Activated naive CD4-positive, alpha-beta T cell treated with anti-CD3 and anti-CD28 coated beads, Interleukin-2, amount 10 ng/mL, durations not matched to agents 7 days and 5 days (primary cell): Measurements from ENCODE around the gene LPCAT4.
A peak's percentile ranks its signal among the peaks of the same experiment; 100 is the strongest.

Experiments
- CTCF ChIA-PET: fragments of 350-600 bp; sonication (Branson Sonifier 250); formaldehyde crosslinking; loops from one replicate; lab custom pipeline; 2021; ENCODE audit warnings: antibody characterized with exemption; lab: Charles Lee
- DNase-seq: peaks from one replicate; pipeline ENCODE4 v3.0.0-alpha.2; 2020
- H3K27ac Mint-ChIP-seq: one replicate; pipeline ENCODE4 v1.8.0; 2021; ENCODE audit warnings: mild to moderate bottlenecking, moderate library complexity, mixed read lengths
- H3K27me3 Mint-ChIP-seq: one replicate; pipeline ENCODE4 v1.8.0; 2021; ENCODE audit warnings: mild to moderate bottlenecking, mixed read lengths
- H3K36me3 Mint-ChIP-seq: one replicate; pipeline ENCODE4 v1.8.0; 2021; ENCODE audit warnings: mixed read lengths
- H3K4me1 Mint-ChIP-seq: one replicate; pipeline ENCODE4 v1.8.0; 2021; ENCODE audit warnings: mixed read lengths
- H3K4me3 Mint-ChIP-seq: one replicate; pipeline ENCODE4 v1.8.0; 2021; ENCODE audit warnings: mild to moderate bottlenecking, moderate library complexity, mixed read lengths
- H3K9me3 Mint-ChIP-seq: one replicate; pipeline ENCODE4 v1.8.0; 2021; ENCODE audit warnings: mixed read lengths

Gene LPCAT4

DNA sequence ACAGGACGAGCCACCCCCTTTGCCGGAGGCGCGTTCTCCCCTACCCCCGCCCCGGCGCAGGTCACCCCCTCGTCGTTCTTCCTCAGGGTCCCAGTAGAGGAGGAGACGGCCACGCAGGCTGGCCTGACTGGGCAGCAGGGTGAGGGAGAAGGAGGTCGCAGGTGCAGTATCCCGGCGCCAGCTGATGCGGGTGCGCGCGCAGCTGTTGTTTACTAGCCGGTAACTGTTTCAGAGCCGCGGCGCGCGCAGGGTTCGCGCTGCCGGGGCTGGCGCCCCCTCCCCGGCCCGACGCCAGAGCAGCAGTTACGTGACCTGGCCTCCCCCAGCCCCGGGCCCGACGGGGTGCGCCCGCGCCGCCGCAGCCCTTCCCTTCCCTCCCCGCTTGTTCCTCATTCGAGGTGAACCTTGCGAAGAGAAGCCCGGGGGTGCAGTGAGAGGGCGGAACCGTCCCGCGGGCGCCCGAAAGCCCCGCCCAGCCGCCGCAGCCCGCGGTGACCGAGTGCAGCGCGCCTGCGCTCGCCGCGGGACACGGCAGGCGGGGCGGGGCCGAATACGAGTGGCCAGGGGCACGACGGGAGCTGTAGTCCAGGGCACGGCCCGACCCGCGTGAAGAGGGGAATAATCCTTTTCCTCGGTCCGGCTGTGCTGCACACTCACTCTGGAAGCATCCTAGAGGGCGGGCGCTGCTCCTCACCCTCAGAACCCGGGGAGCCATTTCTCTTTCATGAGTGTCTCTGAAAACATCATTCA, 29.3 kb downstream of the LPCAT4 start, which contains the start of gene SLC12A6:
Gene SLC12A6, minus strand, starts transcription at position 225 of the 750 bp plus-strand sequence. CDS start 1,101 bp downstream, outside the sequence.
- CTCF ChIA-PET: interaction anchor here (0.8 to 2.2 kb wide), 3 partner anchors 9 to 97 kb away, joined by 4 to 10 read pairs (median 10); partner anchors contain the start of gene LPCAT4
- H3K27me3 Mint-ChIP-seq: peaks cover 5% of the 10 kb centered on the region
- peaks cover 27% of the 10 kb centered on the region for H3K36me3 Mint-ChIP-seq
- H3K4me3 Mint-ChIP-seq: peak within 1 kb of the TSS; percentile 98
- H3K4me1 Mint-ChIP-seq: peaks cover 62% of the 10 kb centered on the region
- peak within 1 kb of the TSS; percentile 93 for H3K27ac Mint-ChIP-seq
- no peaks in the 10 kb centered on the region for H3K9me3 Mint-ChIP-seq
- DNase-seq: peak; percentile 92

DNA sequence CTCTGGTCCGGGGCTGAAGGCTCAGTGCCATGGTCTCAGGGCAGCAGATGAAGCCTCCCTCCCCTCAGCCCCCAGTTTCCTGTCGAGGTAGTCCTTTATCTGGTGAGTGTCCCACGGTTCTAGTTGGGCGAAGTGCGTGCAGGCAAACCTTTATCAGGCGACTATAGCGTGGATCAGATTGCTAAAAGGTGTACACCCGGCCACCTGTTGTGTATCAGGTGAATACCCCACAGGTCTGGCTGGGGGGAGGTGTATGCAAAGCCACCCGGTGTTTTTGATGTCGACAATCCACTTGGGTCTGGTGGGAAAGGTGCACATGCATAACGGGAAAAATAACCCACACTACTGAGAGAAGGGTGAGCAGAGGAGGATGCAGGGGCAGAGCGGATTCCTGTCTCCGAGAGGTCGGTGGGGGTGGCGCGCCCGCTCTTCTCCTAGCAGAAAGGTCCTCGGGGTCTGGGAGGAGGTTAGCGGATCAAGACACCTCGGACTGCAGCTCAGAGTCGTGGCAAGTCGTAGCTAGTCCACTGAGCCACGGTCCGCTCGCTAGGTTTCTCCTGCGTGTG, 29.9 kb downstream of the LPCAT4 start:
- peaks cover 25% of the 10 kb centered on the region for H3K36me3 Mint-ChIP-seq
- H3K27me3 Mint-ChIP-seq: peaks cover 5% of the 10 kb centered on the region
- peak; percentile 49 for DNase-seq
- H3K9me3 Mint-ChIP-seq: no peaks in the 10 kb centered on the region
- H3K27ac Mint-ChIP-seq: peak overlapping the region; percentile 93
- CTCF ChIA-PET: interaction anchor here (0.8 kb wide), 1 partner anchor 30 kb away, joined by 4 read pairs; the partner anchor contains the start of gene LPCAT4
- H3K4me3 Mint-ChIP-seq: peak overlapping the region; percentile 98
- H3K4me1 Mint-ChIP-seq: peaks cover 65% of the 10 kb centered on the region

DNA sequence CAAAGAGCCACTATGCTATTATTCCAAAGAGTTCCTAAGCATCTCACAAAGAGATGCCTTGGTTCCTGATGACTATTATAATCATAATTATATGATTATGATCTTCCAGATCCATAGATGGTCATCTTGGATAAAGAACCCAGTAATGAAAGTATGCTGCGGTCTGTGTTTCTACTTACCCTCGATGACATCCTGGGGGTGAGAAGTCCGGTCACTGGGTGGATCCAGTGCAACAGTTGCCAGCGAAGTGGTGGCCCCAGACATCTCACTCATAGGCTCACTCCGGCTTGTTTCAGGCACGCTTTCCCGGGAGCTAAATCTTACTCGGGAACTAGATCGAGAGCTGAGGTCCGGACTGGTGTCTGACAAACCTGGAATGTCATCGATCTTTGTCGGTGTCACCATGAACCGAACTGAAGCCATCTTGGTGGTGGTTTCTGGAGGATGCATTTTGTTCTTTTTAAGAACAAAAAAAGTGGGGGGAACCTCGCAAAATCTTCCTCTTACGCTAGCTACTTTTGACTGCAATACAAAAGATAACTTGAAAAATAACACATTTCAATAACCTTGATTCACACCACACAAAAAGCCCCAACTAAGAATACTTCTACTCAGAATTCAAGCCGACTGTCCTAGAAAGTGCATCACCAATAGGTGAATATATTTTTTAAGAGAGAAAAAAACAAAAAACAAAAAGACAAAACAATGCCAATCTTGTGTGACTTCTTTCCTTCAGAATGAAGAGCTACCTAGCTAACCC, 30.6 kb downstream of the LPCAT4 start:
- peaks cover 64% of the 10 kb centered on the region for H3K4me1 Mint-ChIP-seq
- no peak for DNase-seq
- peaks cover 23% of the 10 kb centered on the region for H3K36me3 Mint-ChIP-seq
- H3K4me3 Mint-ChIP-seq: peak overlapping the region; percentile 98
- peaks cover 5% of the 10 kb centered on the region for H3K27me3 Mint-ChIP-seq
- H3K27ac Mint-ChIP-seq: peak overlapping the region; percentile 93
- CTCF ChIA-PET: interaction anchor here (0.8 to 1.6 kb wide), 5 partner anchors 10 to 95 kb away, joined by 3 to 6 read pairs (median 4); partner anchors contain the start of gene LPCAT4
- no peaks in the 10 kb centered on the region for H3K9me3 Mint-ChIP-seq

DNA sequence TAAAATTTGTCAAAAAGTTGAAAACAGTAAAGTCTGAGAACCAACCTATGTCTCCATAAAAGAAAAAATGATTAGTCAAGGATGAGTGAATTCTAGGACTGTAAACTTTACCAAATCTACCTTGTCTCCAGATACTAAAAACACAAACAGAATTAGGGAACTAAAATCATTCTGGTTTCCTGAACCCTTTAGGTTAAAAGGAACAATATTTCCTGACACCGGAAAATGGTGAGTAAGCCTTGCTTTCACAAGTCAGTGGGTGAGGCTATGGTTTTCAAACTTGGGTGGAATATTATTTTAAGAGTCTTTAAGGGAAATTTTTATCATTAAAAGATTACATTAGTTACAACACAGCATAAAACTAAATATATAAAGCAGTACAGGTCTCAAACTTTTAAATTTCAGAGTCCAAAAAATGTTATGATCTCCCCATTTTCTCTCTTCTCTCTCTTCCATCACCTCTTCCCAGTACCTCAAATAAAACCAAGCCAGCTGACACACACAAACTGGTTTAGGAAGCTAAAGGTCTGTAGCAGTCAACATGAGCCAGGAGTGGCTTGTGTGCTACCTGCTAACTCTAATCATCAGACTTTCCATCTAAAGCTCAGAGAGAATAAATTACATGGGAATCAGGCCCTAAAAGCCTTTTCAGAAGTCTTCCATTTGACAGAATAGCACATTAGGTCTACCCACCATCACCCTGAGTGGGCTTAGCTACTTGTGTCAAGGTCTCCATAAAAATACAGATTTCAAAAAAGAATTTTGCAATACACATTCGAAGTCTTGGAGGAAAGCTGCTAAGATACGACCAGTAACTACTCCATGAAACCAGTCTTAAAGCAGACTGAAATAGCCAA, 31.6 kb downstream of the LPCAT4 start:
- Mint-ChIP-seq H3K4me3 (peak overlapping the region; percentile 98), H3K27me3 (peaks cover 5% of the 10 kb centered on the region), H3K36me3 (peaks cover 23% of the 10 kb centered on the region), H3K4me1 (peaks cover 66% of the 10 kb centered on the region), H3K27ac (peak overlapping the region; percentile 93), H3K9me3 (no peaks in the 10 kb centered on the region)
- CTCF ChIA-PET: interaction anchor here (1.0 to 1.6 kb wide), 4 partner anchors 9 to 94 kb away, joined by 3 to 6 read pairs (median 4); partner anchors contain the start of gene LPCAT4
- DNase-seq: no peak

GRCh38 chr15:34334672-34335071, 32.3 kb downstream of the LPCAT4 start:
- CTCF ChIA-PET: no interaction called here
- Mint-ChIP-seq H3K36me3 (peaks cover 19% of the 10 kb centered on the region), H3K4me3 (peak overlapping the region; percentile 98), H3K4me1 (peaks cover 65% of the 10 kb centered on the region), H3K27ac (peak overlapping the region; percentile 93), H3K9me3 (no peaks in the 10 kb centered on the region), H3K27me3 (peaks cover 5% of the 10 kb centered on the region)
- no peak for DNase-seq

- peak overlapping the region; percentile 78 for H3K27ac Mint-ChIP-seq
- peaks cover 22% of the 10 kb centered on the region for H3K36me3 Mint-ChIP-seq
- no peak overlapping the region for H3K4me3 Mint-ChIP-seq
- H3K27me3 Mint-ChIP-seq: peaks cover 5% of the 10 kb centered on the region
- no peaks in the 10 kb centered on the region for H3K9me3 Mint-ChIP-seq
- DNase-seq: no peak
- CTCF ChIA-PET: no interaction called here
- H3K4me1 Mint-ChIP-seq: peaks cover 78% of the 10 kb centered on the region
Measured at GRCh38 chr15:34332553-34333120, 34.4 kb downstream of the LPCAT4 start.

- CTCF ChIA-PET: interaction anchor here (1.6 kb wide), 1 partner anchor 90 kb away, joined by 5 read pairs; no protein-coding TSS in a partner anchor
- peak overlapping the region; percentile 78 for H3K27ac Mint-ChIP-seq
- no peaks in the 10 kb centered on the region for H3K9me3 Mint-ChIP-seq
- H3K4me3 Mint-ChIP-seq: peak overlapping the region; percentile 1
- peaks cover 81% of the 10 kb centered on the region for H3K4me1 Mint-ChIP-seq
- H3K36me3 Mint-ChIP-seq: peaks cover 19% of the 10 kb centered on the region
- no peaks in the 10 kb centered on the region for H3K27me3 Mint-ChIP-seq
- no peak for DNase-seq
Measured at GRCh38 chr15:34331809-34332208, 35.2 kb downstream of the LPCAT4 start.

DNA sequence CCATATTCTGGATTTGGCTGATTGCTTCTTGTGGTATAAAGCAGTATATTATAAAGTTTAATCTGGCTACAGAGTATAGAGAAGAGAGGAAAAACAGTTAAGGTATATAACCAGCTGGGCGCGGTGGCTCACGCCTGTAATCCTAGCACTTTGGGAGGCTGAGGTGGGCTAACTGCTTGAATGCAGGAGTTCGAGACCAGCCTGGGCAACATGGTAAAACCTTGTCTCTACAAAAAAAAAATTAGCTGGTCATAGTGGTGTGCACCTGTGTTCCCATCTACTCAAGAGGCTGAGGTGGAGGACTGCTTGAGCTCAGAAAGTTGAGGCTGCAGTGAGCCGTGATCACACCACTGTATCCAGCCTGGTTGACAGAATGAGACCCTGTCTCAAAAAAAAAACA, 36.7 kb downstream of the LPCAT4 start:
- Mint-ChIP-seq H3K27me3 (no peaks in the 10 kb centered on the region), H3K9me3 (no peaks in the 10 kb centered on the region), H3K36me3 (peaks cover 19% of the 10 kb centered on the region), H3K4me3 (no peak overlapping the region), H3K27ac (no peak overlapping the region), H3K4me1 (peaks cover 77% of the 10 kb centered on the region)
- no peak for DNase-seq
- CTCF ChIA-PET: interaction anchor here (0.6 to 2.8 kb wide), 8 partner anchors 8 to 235 kb away, joined by 3 to 10 read pairs (median 5); partner anchors contain the start of genes NOP10, NUTM1 and SLC12A6

DNA sequence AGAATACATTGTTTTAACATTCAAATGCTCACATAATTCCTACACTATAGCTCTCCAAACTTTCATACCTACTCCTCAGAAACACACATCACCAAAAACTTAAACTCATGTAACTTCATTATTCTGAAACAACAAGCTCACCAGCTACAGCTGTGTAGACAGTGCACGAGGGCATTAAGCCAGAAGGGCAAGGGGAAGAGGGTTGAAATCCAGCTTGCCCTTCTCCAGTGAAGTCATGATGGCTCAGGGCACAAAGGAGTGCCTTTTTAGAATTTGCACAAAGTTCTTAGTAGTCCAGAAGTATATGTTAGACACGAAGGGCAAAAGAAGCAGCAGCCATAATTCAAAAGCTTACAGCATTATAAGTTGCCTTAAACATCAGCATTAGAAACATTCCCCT, 38.0 kb downstream of the LPCAT4 start:
- no peak for DNase-seq
- peaks cover 19% of the 10 kb centered on the region for H3K36me3 Mint-ChIP-seq
- H3K9me3 Mint-ChIP-seq: no peaks in the 10 kb centered on the region
- no peaks in the 10 kb centered on the region for H3K27me3 Mint-ChIP-seq
- CTCF ChIA-PET: interaction anchor here (1.3 to 2.8 kb wide), 7 partner anchors 9 to 259 kb away, joined by 3 to 13 read pairs (median 6); partner anchors contain the start of genes NOP10, NUTM1 and SLC12A6
- H3K4me1 Mint-ChIP-seq: peaks cover 69% of the 10 kb centered on the region
- peak overlapping the region; percentile 84 for H3K27ac Mint-ChIP-seq
- H3K4me3 Mint-ChIP-seq: no peak overlapping the region

DNA sequence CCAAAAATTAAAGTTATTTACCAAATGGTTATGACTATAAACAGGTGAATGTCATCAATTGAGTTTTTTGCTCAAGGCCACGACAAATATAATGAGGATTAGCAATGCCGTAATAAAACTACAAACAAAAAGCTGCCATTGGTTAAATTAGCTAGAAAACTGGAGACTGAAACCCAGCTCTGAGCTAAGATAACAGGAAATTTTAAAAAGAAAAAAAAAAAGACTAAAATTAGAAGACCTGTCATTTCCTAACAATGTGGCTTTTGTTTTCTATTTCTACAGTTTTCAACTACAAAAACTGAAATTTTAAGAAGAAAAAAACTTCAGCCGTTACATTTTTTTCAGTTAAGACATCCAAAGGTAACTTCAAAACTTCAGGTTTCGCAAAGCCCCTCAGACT, 39.1 kb downstream of the LPCAT4 start:
- CTCF ChIA-PET: interaction anchor here (0.6 to 2.8 kb wide), 6 partner anchors 10 to 284 kb away, joined by 3 to 13 read pairs (median 5); partner anchors contain the start of gene SLC12A6
- H3K36me3 Mint-ChIP-seq: peaks cover 20% of the 10 kb centered on the region
- H3K9me3 Mint-ChIP-seq: no peaks in the 10 kb centered on the region
- no peak for DNase-seq
- H3K4me1 Mint-ChIP-seq: peaks cover 63% of the 10 kb centered on the region
- peak overlapping the region; percentile 84 for H3K27ac Mint-ChIP-seq
- H3K27me3 Mint-ChIP-seq: no peaks in the 10 kb centered on the region
- H3K4me3 Mint-ChIP-seq: peak overlapping the region; percentile 50

DNA sequence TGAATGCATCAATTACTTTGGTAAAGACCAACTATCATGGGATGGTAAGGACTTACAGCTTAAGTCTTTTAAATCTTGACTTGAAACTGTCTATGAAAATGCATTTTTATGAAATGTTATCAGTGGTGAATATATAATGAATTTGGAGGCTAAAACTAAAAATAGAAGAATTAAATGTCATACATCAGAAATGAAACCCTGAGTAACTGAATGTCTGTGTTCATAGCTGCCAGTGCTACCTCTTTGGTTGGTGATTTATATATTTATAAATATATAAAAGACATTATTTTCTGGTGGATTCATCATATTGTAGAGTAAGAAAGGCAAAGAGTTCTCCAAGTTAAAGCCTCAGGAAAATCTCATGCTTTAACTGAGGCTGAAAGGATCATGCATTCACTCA, 41.6 kb downstream of the LPCAT4 start:
- no peak overlapping the region for H3K27ac Mint-ChIP-seq
- no peaks in the 10 kb centered on the region for H3K9me3 Mint-ChIP-seq
- H3K36me3 Mint-ChIP-seq: peaks cover 14% of the 10 kb centered on the region
- no peak for DNase-seq
- no peak overlapping the region for H3K4me3 Mint-ChIP-seq
- H3K4me1 Mint-ChIP-seq: peaks cover 47% of the 10 kb centered on the region
- H3K27me3 Mint-ChIP-seq: no peaks in the 10 kb centered on the region
- CTCF ChIA-PET: no interaction called here

DNA sequence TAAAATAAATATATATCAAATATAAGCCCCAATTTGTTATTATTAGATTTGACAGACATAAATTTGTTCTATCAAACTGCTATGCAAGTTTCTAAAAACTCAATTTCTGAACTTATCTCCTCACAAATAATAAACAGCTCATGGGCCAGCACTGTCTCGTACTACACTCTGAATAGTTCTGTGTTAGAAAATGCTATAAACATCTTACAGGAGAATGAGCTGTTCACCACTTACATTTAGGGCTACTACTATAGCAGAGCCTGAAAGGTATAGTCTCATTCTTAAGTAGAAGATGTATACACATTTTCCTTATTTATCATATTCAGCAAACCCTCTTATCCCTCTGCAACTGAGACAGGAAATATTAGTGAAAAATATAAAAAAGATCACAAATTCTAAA, 42.1 kb downstream of the LPCAT4 start:
- no peak for DNase-seq
- Mint-ChIP-seq H3K4me1 (peaks cover 47% of the 10 kb centered on the region), H3K4me3 (no peak overlapping the region), H3K27me3 (no peaks in the 10 kb centered on the region), H3K27ac (no peak overlapping the region), H3K36me3 (peaks cover 14% of the 10 kb centered on the region), H3K9me3 (no peaks in the 10 kb centered on the region)
- CTCF ChIA-PET: no interaction called here

DNA sequence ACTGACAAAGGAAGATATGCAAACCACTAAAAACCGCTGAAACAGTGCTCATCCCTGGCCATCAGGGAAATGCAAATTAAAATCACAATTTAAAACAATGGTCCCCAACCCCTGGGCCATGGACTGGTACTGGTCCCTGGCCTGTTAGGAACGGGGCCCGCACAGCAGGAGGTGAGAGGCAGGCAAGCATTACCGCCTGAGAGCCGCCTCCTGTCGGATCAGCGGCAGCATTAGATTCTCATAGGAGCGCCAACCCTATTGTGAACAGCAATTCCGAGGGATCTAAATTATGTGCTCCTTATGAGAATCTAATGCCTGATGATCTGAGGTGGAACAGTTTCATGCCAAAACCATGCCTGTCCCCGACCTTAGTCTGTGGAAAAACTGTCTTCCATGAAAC, 43.8 kb downstream of the LPCAT4 start:
- H3K27me3 Mint-ChIP-seq: no peaks in the 10 kb centered on the region

More for the DNA sequence above, 43.8 kb downstream of the LPCAT4 start:
- H3K4me1 Mint-ChIP-seq: peaks cover 46% of the 10 kb centered on the region
- CTCF ChIA-PET: interaction anchor here (0.6 kb wide), 1 partner anchor 37 kb away, joined by 3 read pairs; no protein-coding TSS in a partner anchor
- H3K9me3 Mint-ChIP-seq: no peaks in the 10 kb centered on the region
- no peak overlapping the region for H3K27ac Mint-ChIP-seq
- H3K36me3 Mint-ChIP-seq: peaks cover 11% of the 10 kb centered on the region
- no peak for DNase-seq
- no peak overlapping the region for H3K4me3 Mint-ChIP-seq
